Testis (tissue), 2 donors: Measurements from ENCODE around the gene SLC23A2.

ENCODE experiments used
- CTCF ChIP-seq, 3 experiments: fragments of 450-650 bp in 2 of 3; fragments of 200-600 bp in 1 of 3; sonication (generic) in 1 of 3; IDR thresholded peaks; one replicate each; pipeline ENCODE4 v1.5.1; 2016 to 2019; ENCODE audit warnings: antibody characterized with exemption in 3 of 3, mild to moderate bottlenecking in 2 of 3, moderate library complexity in 1 of 3
- POLR2A ChIP-seq: fragments of 450-650 bp; IDR thresholded peaks from one replicate; pipeline ENCODE4 v1.6.1; 2017; ENCODE audit warnings: antibody characterized with exemption, mild to moderate bottlenecking, moderate library complexity

DNA sequence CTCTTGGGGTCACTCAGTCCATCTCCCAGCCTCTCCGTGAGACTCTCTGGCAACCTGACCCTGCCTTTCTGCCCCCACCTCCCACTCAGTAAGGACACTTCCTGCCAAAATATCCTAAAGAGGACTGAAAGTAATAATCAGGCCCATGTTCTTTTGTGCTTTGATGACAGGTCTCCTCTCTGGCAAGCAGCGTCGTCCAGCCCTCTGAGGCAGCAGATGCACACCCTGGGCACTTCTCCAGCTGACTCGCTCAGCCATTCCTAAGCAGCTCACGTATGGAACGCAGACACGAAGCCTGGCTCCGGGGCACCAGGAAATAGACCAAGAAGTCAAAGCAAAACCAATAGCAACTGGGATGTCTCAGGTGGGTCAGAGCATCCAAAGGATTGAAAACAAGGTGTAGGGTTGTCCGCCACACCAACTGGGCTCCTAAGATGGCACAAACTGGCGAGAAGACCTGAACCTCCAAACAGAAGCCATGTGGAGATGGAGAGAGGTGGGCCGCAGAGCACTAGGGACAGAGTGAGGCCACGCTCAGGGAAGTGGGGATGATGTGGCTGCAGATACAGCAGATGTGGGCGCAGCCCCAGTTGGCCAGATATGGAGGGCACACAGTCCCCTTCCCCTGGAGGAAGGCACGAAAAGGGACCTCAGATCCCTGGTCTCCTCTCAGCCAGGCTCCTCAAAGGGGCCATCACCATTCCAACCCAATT lies 180.3 kb downstream of the SLC23A2 start:
- TF ChIP-seq POLR2A (no peak), CTCF (IDR thresholded peaks at IDR 0.05) (no peak)
